ENCODE measurements around the gene SLC6A18.

SLC6A18 gene

GRCh38 chr5:1199649-1200494, 25.3 kb upstream of the SLC6A18 start:
- no peak overlapping the region for H3K4me3 ChIP-seq (ENCODE audit: control insufficient read depth, low read depth, low read length)
- DNase-seq (ENCODE audit: low read depth): no peak
- no peak for TF ChIP-seq CTCF (conservative IDR thresholded peaks at IDR 0.05; ENCODE audit: control insufficient read depth, insufficient read depth, low read depth, low read length)

- no peak for DNase-seq (ENCODE audit: low read depth)
- H3K4me3 ChIP-seq (ENCODE audit: control insufficient read depth, low read depth, low read length): no peak overlapping the region
- no peak for TF ChIP-seq CTCF (conservative IDR thresholded peaks at IDR 0.05; ENCODE audit: control insufficient read depth, insufficient read depth, low read depth, low read length)
Observed at GRCh38 chr5:1200495-1201326, 24.5 kb upstream of the SLC6A18 start.

GRCh38 chr5:1201327-1202025, 23.7 kb upstream of the SLC6A18 start, which contains the start of gene SLC6A19:
TSS of gene SLC6A19 (plus strand) at chr5:1201595. CDS start at chr5:1201651, 56 bp downstream.
- H3K4me3 ChIP-seq (ENCODE audit: control insufficient read depth, low read depth, low read length): no peak within 1 kb of the TSS
- no peak for DNase-seq (ENCODE audit: low read depth)
- no peak for TF ChIP-seq CTCF (conservative IDR thresholded peaks at IDR 0.05; ENCODE audit: control insufficient read depth, insufficient read depth, low read depth, low read length)

GRCh38 chr5:1202026-1202797, 23.0 kb upstream of the SLC6A18 start:
- no peak overlapping the region for H3K4me3 ChIP-seq (ENCODE audit: control insufficient read depth, low read depth, low read length)
- TF ChIP-seq CTCF (conservative IDR thresholded peaks at IDR 0.05; ENCODE audit: control insufficient read depth, insufficient read depth, low read depth, low read length): no peak
- DNase-seq (ENCODE audit: low read depth): no peak

GRCh38 chr5:1202798-1203185, 22.4 kb upstream of the SLC6A18 start:
- no peak overlapping the region for H3K4me3 ChIP-seq (ENCODE audit: control insufficient read depth, low read depth, low read length)
- no peak for TF ChIP-seq CTCF (conservative IDR thresholded peaks at IDR 0.05; ENCODE audit: control insufficient read depth, insufficient read depth, low read depth, low read length)
- DNase-seq (ENCODE audit: low read depth): no peak
